Tibial nerve (tissue), 4 donors: ENCODE measurements around the gene DROSHA.

Source experiments
- EP300 ChIP-seq, 2 donors: sonication (generic); formaldehyde crosslinking; IDR thresholded peaks; one replicate each; pipeline ENCODE4 v1.6.1; 2017; ENCODE audit warnings: antibody characterized with exemption in 2 of 2, mild to moderate bottlenecking in 1 of 2
- POLR2A ChIP-seq, 2 donors: fragments of 450-650 bp; IDR thresholded peaks; one replicate each; pipeline ENCODE4 v1.6.1; 2017; ENCODE audit warnings: antibody characterized with exemption in 2 of 2, mild to moderate bottlenecking in 2 of 2, moderate library complexity in 2 of 2
- TF ChIP-seq, protein P1 (sequence below), 5 experiments: fragments of 200-600 bp in 3 of 5; fragments of 450-650 bp in 2 of 5; sonication (generic) in 3 of 5; IDR thresholded peaks; one replicate each; pipeline ENCODE4 v1.5.1; 2016 to 2019; ENCODE audit warnings: antibody characterized with exemption in 5 of 5, mild to moderate bottlenecking in 3 of 5, moderate library complexity in 2 of 5

- TF ChIP-seq, protein P1, sequence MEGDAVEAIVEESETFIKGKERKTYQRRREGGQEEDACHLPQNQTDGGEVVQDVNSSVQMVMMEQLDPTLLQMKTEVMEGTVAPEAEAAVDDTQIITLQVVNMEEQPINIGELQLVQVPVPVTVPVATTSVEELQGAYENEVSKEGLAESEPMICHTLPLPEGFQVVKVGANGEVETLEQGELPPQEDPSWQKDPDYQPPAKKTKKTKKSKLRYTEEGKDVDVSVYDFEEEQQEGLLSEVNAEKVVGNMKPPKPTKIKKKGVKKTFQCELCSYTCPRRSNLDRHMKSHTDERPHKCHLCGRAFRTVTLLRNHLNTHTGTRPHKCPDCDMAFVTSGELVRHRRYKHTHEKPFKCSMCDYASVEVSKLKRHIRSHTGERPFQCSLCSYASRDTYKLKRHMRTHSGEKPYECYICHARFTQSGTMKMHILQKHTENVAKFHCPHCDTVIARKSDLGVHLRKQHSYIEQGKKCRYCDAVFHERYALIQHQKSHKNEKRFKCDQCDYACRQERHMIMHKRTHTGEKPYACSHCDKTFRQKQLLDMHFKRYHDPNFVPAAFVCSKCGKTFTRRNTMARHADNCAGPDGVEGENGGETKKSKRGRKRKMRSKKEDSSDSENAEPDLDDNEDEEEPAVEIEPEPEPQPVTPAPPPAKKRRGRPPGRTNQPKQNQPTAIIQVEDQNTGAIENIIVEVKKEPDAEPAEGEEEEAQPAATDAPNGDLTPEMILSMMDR (IDR thresholded peaks at IDR 0.05) = no peak
- TF ChIP-seq POLR2A (IDR thresholded peaks at IDR 0.05) = no peak
- no peak for TF ChIP-seq EP300 (IDR thresholded peaks at IDR 0.05)
These were observed 35.6 kb downstream of the DROSHA start for GRCh38 chr5:31496301-31496700.
